Fibroblast of skin of abdomen (primary cell): ENCODE measurements around the gene GET4.
A peak's percentile ranks its signal among the peaks of the same experiment; 100 is the strongest.
"Not testable (repeated sequence)": the region's sequence is repeated elsewhere in the genome, so short reads cannot be mapped to it uniquely, and the experiment has no call there.

Experiments used
- DNase-seq: peaks from one replicate; pipeline ENCODE4 v3.0.0-alpha.2; 2013

GET4 gene

GRCh38 chr7:845731-846130 lies 30.6 kb upstream of the GET4 start:
- no peak for DNase-seq

GRCh38 chr7:846958-847650 lies 29.2 kb upstream of the GET4 start:
- DNase-seq = not testable (repeated sequence)

- DNase-seq = not testable (repeated sequence)
These were observed 28.6 kb upstream of the GET4 start for GRCh38 chr7:847728-848127.

- no peak for DNase-seq
These were observed 27.2 kb upstream of the GET4 start for GRCh38 chr7:849145-849544.

- no peak for DNase-seq
These were observed 26.6 kb upstream of the GET4 start for GRCh38 chr7:849781-850180.

- no peak for DNase-seq
These were observed 25.1 kb upstream of the GET4 start for GRCh38 chr7:851204-851603.

GRCh38 chr7:853366-854117 lies 22.8 kb upstream of the GET4 start:
- no peak for DNase-seq

- DNase-seq = no peak
These were observed 22.1 kb upstream of the GET4 start for GRCh38 chr7:854118-854775.

- DNase-seq = no peak
These were observed 20.5 kb upstream of the GET4 start for GRCh38 chr7:855686-856369.

GRCh38 chr7:856444-857095 lies 19.8 kb upstream of the GET4 start:
- DNase-seq = no peak

- DNase-seq = no peak
These were observed 18.7 kb upstream of the GET4 start for GRCh38 chr7:857661-858060.

- DNase-seq = no peak
These were observed 16.9 kb upstream of the GET4 start for GRCh38 chr7:859359-860030.

GRCh38 chr7:860149-860548 lies 16.2 kb upstream of the GET4 start:
- DNase-seq = no peak

GRCh38 chr7:861222-861621 lies 15.1 kb upstream of the GET4 start:
- no peak for DNase-seq

- DNase-seq = no peak
These were observed 14.2 kb upstream of the GET4 start for GRCh38 chr7:862157-862556.

GRCh38 chr7:863106-863505 lies 13.2 kb upstream of the GET4 start:
- no peak for DNase-seq

GRCh38 chr7:865921-866320 lies 10.4 kb upstream of the GET4 start:
- no peak for DNase-seq

GRCh38 chr7:867001-867405 lies 9.4 kb upstream of the GET4 start:
- peak; percentile 8 for DNase-seq

GRCh38 chr7:867406-868188 lies 8.8 kb upstream of the GET4 start:
- peak; percentile 24 for DNase-seq

GRCh38 chr7:868189-868486 lies 8.2 kb upstream of the GET4 start:
- no peak for DNase-seq

- DNase-seq = no peak
These were observed 7.0 kb upstream of the GET4 start for GRCh38 chr7:869348-869747.
